HG02588 (cell line): Measurements from ENCODE around the gene CPT2.

Source experiments
- ATAC-seq: cut with Tn5 transposase; IDR thresholded peaks from one replicate; pipeline ENCODE4 v1.9.1; 2021; ENCODE audit warnings: mild to moderate bottlenecking, moderate library complexity; ENCODE audit not compliant: unreplicated experiment

Gene CPT2

GRCh38 chr1:53260631-53261247 lies 64.1 kb downstream of the CPT2 start:
- no peak for ATAC-seq

- no peak for ATAC-seq
These were observed 65.4 kb downstream of the CPT2 start for GRCh38 chr1:53262000-53262399.
